Endodermal cell (in vitro differentiated cells): ENCODE measurements around the gene TFEB. TPM values are rescaled to one million over a fixed set of nuclear protein-coding genes. Genes with fewer than 3 reads are reported as not detected.

Experiments
- DNase-seq: peaks from one replicate; pipeline ENCODE4 v3.0.0-alpha.2; 2017
- H3K27ac ChIP-seq: 2 replicates; pipeline ENCODE4 v1.5.1; 2013; ENCODE audit warnings: mild to moderate bottlenecking, low read depth, low read length, moderate library complexity
- H3K27me3 ChIP-seq: 2 replicates; pipeline ENCODE4 v1.6.1; 2013; ENCODE audit warnings: mild to moderate bottlenecking, low read length, moderate library complexity; ENCODE audit not compliant: insufficient read depth, control insufficient read depth, poor library complexity, severe bottlenecking
- H3K36me3 ChIP-seq: 2 replicates; pipeline ENCODE4 v1.7.0; 2013; ENCODE audit warnings: mild to moderate bottlenecking, low read length, moderate library complexity; ENCODE audit not compliant: control insufficient read depth, insufficient read depth
- H3K4me1 ChIP-seq: one replicate; pipeline ENCODE4 v1.7.0; 2013; ENCODE audit warnings: low read length; ENCODE audit not compliant: control insufficient read depth, insufficient read depth
- H3K4me3 ChIP-seq: 2 replicates; pipeline ENCODE4 v1.5.1; 2013; ENCODE audit warnings: mild to moderate bottlenecking, low read length, moderate library complexity
- H3K9ac ChIP-seq: 2 replicates; pipeline ENCODE4 v1.6.1; 2013; ENCODE audit warnings: mild to moderate bottlenecking, low read length, moderate library complexity; ENCODE audit not compliant: poor library complexity, severe bottlenecking; ENCODE audit errors: extremely low read depth
- H3K9me3 ChIP-seq: 2 replicates; pipeline ENCODE4 v1.6.1; 2013; ENCODE audit warnings: mild to moderate bottlenecking, low read length, moderate library complexity; ENCODE audit not compliant: control insufficient read depth
- H3K27ac Mint-ChIP-seq: 2 replicates; pipeline ENCODE4 v1.8.0; 2020; ENCODE audit warnings: mixed read lengths
- H3K27me3 Mint-ChIP-seq: 2 replicates; pipeline ENCODE4 v1.8.0; 2021; ENCODE audit warnings: mild to moderate bottlenecking, mixed read lengths; ENCODE audit not compliant: insufficient read depth
- H3K36me3 Mint-ChIP-seq: 2 replicates; pipeline ENCODE4 v1.8.0; 2020; ENCODE audit warnings: low read depth, mixed read lengths
- H3K4me1 Mint-ChIP-seq: 2 replicates; pipeline ENCODE4 v1.8.0; 2020; ENCODE audit warnings: mixed read lengths
- H3K4me3 Mint-ChIP-seq: 2 replicates; pipeline ENCODE4 v1.8.0; 2020; ENCODE audit warnings: mild to moderate bottlenecking, moderate library complexity, mixed read lengths
- H3K9me3 Mint-ChIP-seq: 2 replicates; pipeline ENCODE4 v1.8.0; 2020; ENCODE audit warnings: mild to moderate bottlenecking, mixed read lengths
- CTCF ChIP-seq: fragments of 200-600 bp; sonication (generic); conservative IDR thresholded peaks from 2 replicates; pipeline ENCODE4 v1.5.0; 2021; ENCODE audit warnings: antibody characterized with exemption, mild to moderate bottlenecking
- WGBS, 2 experiments: methylation state at CpG; one replicate each; pipeline versions ENCODE4 v1.1.5 to v1.1.7; 2013; ENCODE audit warnings: missing lambda C conversion rate in 2 of 2, mixed read lengths in 1 of 2; ENCODE audit not compliant: insufficient coverage in 1 of 2, insufficient read length in 1 of 2; 5-methylcytosine and 5-hydroxymethylcytosine counted together
- total RNA-seq, 2 donors: library from RNA; stranded (reverse); fragmentation: NEBNext Ultra II Directional in 1 of 2; extraction: Animal tissue kit (Norgen Biotek cat#: 25700) in 1 of 2; gene quantifications; 2 replicates in 1 of 2; 3 replicates in 1 of 2; pipeline ENCODE4 v1.2.1, GENCODE V29; 2021

Gene TFEB
- total RNA-seq, 2 donors from 2014 or later: 0.24 TPM; not detected in 1

DNA sequence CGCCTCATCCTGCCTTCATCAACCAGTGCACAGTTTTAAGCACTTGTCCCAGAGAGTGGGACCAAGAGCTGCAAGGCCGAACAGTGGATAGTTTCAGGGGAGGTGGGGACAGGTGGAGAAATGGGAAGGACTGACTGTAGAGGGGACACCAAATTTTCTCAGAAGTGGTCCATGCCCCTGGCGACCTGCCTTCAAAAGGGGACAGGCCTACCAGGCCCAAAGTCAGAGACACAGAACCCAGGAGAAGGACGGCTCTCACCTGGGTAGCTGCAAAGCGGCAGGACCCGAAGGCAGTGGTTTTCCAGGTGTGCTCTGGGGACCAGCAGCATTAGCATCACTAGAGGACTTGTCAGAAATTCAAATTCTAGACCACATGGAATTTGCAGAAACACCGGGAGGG is 5.8 kb downstream of the TFEB start:
- H3K27me3 Mint-ChIP-seq: peaks cover 19% of the 10 kb centered on the region
- Histone ChIP-seq H3K36me3 (no peaks in the 10 kb centered on the region), H3K27ac (no peak overlapping the region), H3K4me3 (no peak overlapping the region), H3K9ac (no peak overlapping the region), H3K4me1 (peaks cover 3% of the 10 kb centered on the region), H3K9me3 (no peaks in the 10 kb centered on the region), H3K27me3 (peaks cover 17% of the 10 kb centered on the region)
- no peak overlapping the region for H3K27ac Mint-ChIP-seq
- TF ChIP-seq CTCF: no peak
- WGBS, 2 experiments: 86 to 96% methylated on average over 2 to 7 of the region's 7 CpGs
- H3K4me1 Mint-ChIP-seq: peaks cover 10% of the 10 kb centered on the region
- H3K4me3 Mint-ChIP-seq: no peak overlapping the region
- H3K9me3 Mint-ChIP-seq: no peaks in the 10 kb centered on the region
- H3K36me3 Mint-ChIP-seq: no peaks in the 10 kb centered on the region
- DNase-seq: no peak

DNA sequence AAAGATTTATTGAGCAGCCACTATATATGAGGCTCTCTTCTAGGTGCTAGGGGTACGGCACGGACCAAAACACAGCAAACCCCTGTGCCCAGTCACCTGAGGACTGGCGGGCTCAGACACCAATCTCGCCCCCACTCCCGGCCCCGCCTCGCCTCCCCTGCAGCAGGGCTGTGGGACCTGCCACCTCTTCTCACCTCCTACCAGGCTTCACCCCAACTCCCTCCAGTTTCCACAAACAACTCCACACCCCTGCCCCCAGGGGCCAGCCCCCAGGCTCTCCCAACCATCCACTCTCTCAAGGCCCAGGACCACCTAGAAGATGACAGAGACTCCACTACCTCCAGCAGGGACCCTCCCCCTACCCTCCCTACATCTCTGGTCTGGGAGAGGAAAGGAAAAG is 6.5 kb downstream of the TFEB start:
- WGBS, 2 experiments: 91% methylated on average over 7 of the region's 7 CpGs; no CpG with 5 or more reads in 1 of the 2 experiments
- no peak overlapping the region for H3K27ac Mint-ChIP-seq
- peaks cover 16% of the 10 kb centered on the region for H3K27me3 ChIP-seq
- no peaks in the 10 kb centered on the region for H3K9me3 ChIP-seq
- no peak overlapping the region for H3K4me3 Mint-ChIP-seq
- H3K9me3 Mint-ChIP-seq: no peaks in the 10 kb centered on the region
- H3K9ac ChIP-seq: no peak overlapping the region
- no peak overlapping the region for H3K27ac ChIP-seq
- H3K4me3 ChIP-seq: no peak overlapping the region
- no peak for TF ChIP-seq CTCF
- peaks cover 3% of the 10 kb centered on the region for H3K4me1 ChIP-seq
- peaks cover 18% of the 10 kb centered on the region for H3K27me3 Mint-ChIP-seq
- peaks cover 14% of the 10 kb centered on the region for H3K4me1 Mint-ChIP-seq
- no peaks in the 10 kb centered on the region for H3K36me3 Mint-ChIP-seq
- H3K36me3 ChIP-seq: no peaks in the 10 kb centered on the region
- DNase-seq: no peak

- no peak overlapping the region for H3K27ac Mint-ChIP-seq
- WGBS, 2 experiments: 89 to 96% methylated on average over 14 to 19 of the region's 19 CpGs
- Histone ChIP-seq H3K36me3 (no peaks in the 10 kb centered on the region), H3K9me3 (no peaks in the 10 kb centered on the region), H3K27ac (no peak overlapping the region), H3K9ac (no peak overlapping the region), H3K4me1 (peaks cover 3% of the 10 kb centered on the region), H3K4me3 (no peak overlapping the region), H3K27me3 (peaks cover 10% of the 10 kb centered on the region)
- no peaks in the 10 kb centered on the region for H3K9me3 Mint-ChIP-seq
- peaks cover 12% of the 10 kb centered on the region for H3K27me3 Mint-ChIP-seq
- DNase-seq: no peak
- peaks cover 15% of the 10 kb centered on the region for H3K4me1 Mint-ChIP-seq
- no peaks in the 10 kb centered on the region for H3K36me3 Mint-ChIP-seq
- H3K4me3 Mint-ChIP-seq: no peak overlapping the region
- TF ChIP-seq CTCF: no peak
These were observed 7.1 kb downstream of the TFEB start for GRCh38 chr6:41728073-41728936.
